Upper lobe of left lung (tissue), 6 donors: ENCODE measurements around the gene IL12RB2. TPM values are rescaled to one million over a fixed set of nuclear protein-coding genes. Genes with fewer than 3 reads are reported as not detected.

ENCODE experiments used
- ATAC-seq, 2 donors: fragments of 200-7000 bp; cut with Tn5 transposase; one replicate each; pipeline ENCODE4 v1.9.1; 2022; ENCODE audit warnings: mild to moderate bottlenecking in 2 of 2, moderate library complexity in 2 of 2; ENCODE audit not compliant: low FRiP score in 2 of 2
- DNase-seq, 2 donors: peaks; one replicate each; pipeline ENCODE4 v3.0.0-alpha.2; 2019 to 2020
- H3K27ac ChIP-seq, 4 donors: fragments of 200-600 bp; sonication (generic); one replicate each; pipeline ENCODE4 v1.5.1; 2016 to 2019
- H3K27me3 ChIP-seq, 4 donors: fragments of 200-600 bp; sonication (generic); one replicate each; pipeline ENCODE4 v1.5.1; 2017 to 2019
- H3K36me3 ChIP-seq, 4 donors: fragments of 200-600 bp; sonication (generic); one replicate each; pipeline ENCODE4 v1.5.1; 2016 to 2019
- H3K4me1 ChIP-seq, 4 donors: fragments of 200-600 bp; sonication (generic); one replicate each; pipeline ENCODE4 v1.5.1; 2018 to 2019
- H3K4me3 ChIP-seq, 4 donors: fragments of 200-600 bp; sonication (generic); one replicate each; pipeline ENCODE4 v1.5.1; 2017 to 2019; ENCODE audit warnings: mild to moderate bottlenecking in 2 of 4, moderate library complexity in 1 of 4
- H3K9me3 ChIP-seq, 4 donors: fragments of 200-600 bp; sonication (generic); one replicate each; pipeline ENCODE4 v1.5.1; 2018 to 2019
- CTCF ChIP-seq, 6 experiments: fragments of 450-650 bp in 4 of 6; fragments of 200-600 bp in 2 of 6; sonication (generic) in 2 of 6; IDR thresholded peaks; one replicate each; pipeline ENCODE4 v1.5.1; 2016 to 2019; ENCODE audit warnings: antibody characterized with exemption in 6 of 6
- EP300 ChIP-seq, 4 donors: sonication (generic); formaldehyde crosslinking; IDR thresholded peaks; one replicate each; pipeline ENCODE4 v1.5.1; 2017; ENCODE audit warnings: antibody characterized with exemption in 4 of 4, control low read depth in 2 of 4
- POLR2A ChIP-seq, 4 donors: fragments of 450-650 bp; IDR thresholded peaks; one replicate each; pipeline ENCODE4 v1.5.1; 2016 to 2017; ENCODE audit warnings: antibody characterized with exemption in 4 of 4, mild to moderate bottlenecking in 2 of 4
- POLR2AphosphoS5 ChIP-seq, 2 donors: sonication (generic); formaldehyde crosslinking; IDR thresholded peaks; one replicate each; pipeline ENCODE4 v1.5.1; 2017; ENCODE audit warnings: antibody characterized with exemption in 2 of 2
- WGBS, 2 donors: methylation state at CpG; one replicate each; pipeline ENCODE4 v1.1.5; 2017 to 2018; 5-methylcytosine and 5-hydroxymethylcytosine counted together
- total RNA-seq, 6 donors: library from RNA; depleted of rRNA in 4 of 6; stranded (reverse); fragments of >200 nt in 4 of 6; gene quantifications; one replicate each; pipeline versions ENCODE4 v1.1.0 to v1.2.1, GENCODE V29; 2016 to 2021
- donor health status: DM: no; HTN: no; CAD: no; lungs with moderate emphysema.
- donor health status: DM: no; HTN: yes; CAD: no; lungs with severe emphysema.

IL12RB2 gene
- total RNA-seq, 6 donors from 2014 or later = 0.33 to 1.6 (median 0.74) TPM; not detected in 1

GRCh38 chr1:67324068-67324467 is 16.4 kb downstream of the IL12RB2 start:
- TF ChIP-seq POLR2A (IDR thresholded peaks at IDR 0.05) (no peak), EP300 (IDR thresholded peaks at IDR 0.05) (no peak), POLR2AphosphoS5 (IDR thresholded peaks at IDR 0.05) (no peak), CTCF (IDR thresholded peaks at IDR 0.05) (no peak)
- H3K27me3 ChIP-seq = no peaks in the 10 kb centered on the region
- WGBS, 2 donors = 93 to 95% methylated on average over 8 of the region's 8 CpGs

GRCh38 chr1:67327864-67328466 is 20.3 kb downstream of the IL12RB2 start:
- Histone ChIP-seq H3K9me3 (no peaks in the 10 kb centered on the region), H3K27me3 (no peaks in the 10 kb centered on the region), H3K27ac (no peak overlapping the region), H3K4me1 (no peaks in the 10 kb centered on the region), H3K4me3 (no peak overlapping the region), H3K36me3 (no peaks in the 10 kb centered on the region)
- no peak for ATAC-seq
- 80 to 81% methylated on average over 3 of the region's 3 CpGs for whole genome bisulfite sequencing, 2 donors
- DNase-seq = no peak
- TF ChIP-seq POLR2A (IDR thresholded peaks at IDR 0.05) (no peak), EP300 (IDR thresholded peaks at IDR 0.05) (no peak), CTCF (IDR thresholded peaks at IDR 0.05) (no peak), POLR2AphosphoS5 (IDR thresholded peaks at IDR 0.05) (no peak)

More at GRCh38 chr1:67324068-67324467, 16.4 kb downstream of the IL12RB2 start:
- no peak overlapping the region for H3K27ac ChIP-seq
- H3K36me3 ChIP-seq = no peaks in the 10 kb centered on the region
- no peak overlapping the region for H3K4me3 ChIP-seq
- no peaks in the 10 kb centered on the region for H3K4me1 ChIP-seq
- H3K9me3 ChIP-seq = no peaks in the 10 kb centered on the region
- DNase-seq (no peak), ATAC-seq (no peak)

GRCh38 chr1:67332653-67333529 is 25.2 kb downstream of the IL12RB2 start:
- Histone ChIP-seq H3K9me3 (no peaks in the 10 kb centered on the region), H3K27ac (no peak overlapping the region), H3K4me1 (no peaks in the 10 kb centered on the region), H3K36me3 (no peaks in the 10 kb centered on the region), H3K4me3 (no peak overlapping the region), H3K27me3 (no peaks in the 10 kb centered on the region)
- no peak for ATAC-seq
- no peak for DNase-seq
- TF ChIP-seq POLR2AphosphoS5 (IDR thresholded peaks at IDR 0.05) (no peak), EP300 (IDR thresholded peaks at IDR 0.05) (no peak), CTCF (IDR thresholded peaks at IDR 0.05) (no peak), POLR2A (IDR thresholded peaks at IDR 0.05) (no peak)
- WGBS, 2 donors = 54 to 70% methylated on average over 4 of the region's 4 CpGs

GRCh38 chr1:67333603-67334002 is 25.9 kb downstream of the IL12RB2 start:
- 80 to 84% methylated on average over 3 of the region's 3 CpGs for WGBS, 2 donors
- no peak for ATAC-seq
- no peak overlapping the region for H3K27ac ChIP-seq

More at GRCh38 chr1:67333603-67334002, 25.9 kb downstream of the IL12RB2 start:
- no peaks in the 10 kb centered on the region for H3K4me1 ChIP-seq
- no peaks in the 10 kb centered on the region for H3K27me3 ChIP-seq
- H3K9me3 ChIP-seq = no peaks in the 10 kb centered on the region
- no peak for TF ChIP-seq POLR2A (IDR thresholded peaks at IDR 0.05)
- no peak for TF ChIP-seq EP300 (IDR thresholded peaks at IDR 0.05)
- TF ChIP-seq CTCF (IDR thresholded peaks at IDR 0.05) = no peak
- no peak for TF ChIP-seq POLR2AphosphoS5 (IDR thresholded peaks at IDR 0.05)
- no peaks in the 10 kb centered on the region for H3K36me3 ChIP-seq
- no peak for DNase-seq
- H3K4me3 ChIP-seq = no peak overlapping the region
